Measurements from ENCODE around the gene APEH. TPM values are rescaled to one million over a fixed set of nuclear protein-coding genes. Genes with fewer than 3 reads are reported as not detected.
"Not testable (repeated sequence)": the region's sequence is repeated elsewhere in the genome, so short reads cannot be mapped to it uniquely, and the experiment has no call there.

Gene APEH
- total and polyA plus RNA-seq, 9 of the 15 experiments (the other 6 are each of a cell fraction or from before 2014, with no cell fraction given) = 70.9 to 177 (median 117) TPM

DNA sequence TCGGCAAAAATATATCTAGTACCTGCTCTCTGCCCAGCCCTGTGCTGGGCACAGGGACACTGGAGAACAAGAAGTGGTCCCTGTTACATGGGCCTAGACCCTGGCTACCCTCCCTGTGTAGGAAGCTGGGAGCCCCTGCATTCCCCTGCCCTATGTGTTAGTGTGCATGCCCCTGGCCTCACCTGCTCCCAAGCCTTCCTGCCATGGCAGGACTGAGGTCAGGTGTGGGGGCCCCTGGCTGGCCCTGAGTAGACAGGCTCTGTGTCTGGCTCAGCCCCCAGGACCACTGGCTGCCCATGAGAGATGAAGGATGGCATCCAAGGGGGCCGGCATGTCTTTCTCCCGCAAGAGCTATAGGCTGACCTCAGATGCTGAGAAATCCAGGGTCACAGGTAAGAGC lies 16.7 kb downstream of the APEH start:
- H3K4me2 ChIP-seq (ENCODE audit: insufficient read depth, low read length) = peak overlapping the region; percentile 81; the same call in 1 of the 2 replicates
- H3K36me3 ChIP-seq (ENCODE audit: control insufficient read depth, insufficient read depth, low read length); intact Hi-C loops (cut with micrococcal nuclease); H4K20me1 ChIP-seq (replicated peaks; ENCODE audit: control insufficient read depth, insufficient read depth, low read length); H2AFZ ChIP-seq (ENCODE audit: low read depth, low read length); H3K27ac ChIP-seq (ENCODE audit: extremely low read depth, low read depth, low read length); BruUV-seq (replicated peaks); in situ Hi-C loops (cut with MboI); DNase-seq (ENCODE audit: extremely low read depth in 1 of 4, low spot score in 3 of 4); FAIRE-seq; CTCF ChIA-PET (ENCODE audit: low intra/inter-chr PET ratio); ATAC-seq; H3K9me1 ChIP-seq (ENCODE audit: control insufficient read depth, insufficient read depth, low read length); H3K9me3 ChIP-seq (replicated peaks; ENCODE audit: control insufficient read depth, insufficient read depth, low read depth, low read length); H3K4me3 ChIP-seq; H3K27me3 ChIP-seq (ENCODE audit: control insufficient read depth in 2 of 2, insufficient read depth in 2 of 2, low read length in 2 of 2): not testable (repeated sequence)
- 100% methylated on average over 1 of the region's 3 CpGs for WGBS (ENCODE audit: insufficient coverage, low coverage, missing lambda C conversion rate)
- H3K9ac ChIP-seq (ENCODE audit: insufficient read depth in 1 of 2, low read depth in 2 of 2, low read length in 2 of 2) = peak overlapping the region in 1 of 2 experiments; percentile 68; a peak in 1 of 4 replicates
- POLR2A ChIA-PET = interaction anchor here (0.8 kb wide), 1 partner anchor 151 kb away, joined by 4 read pairs; no protein-coding TSS in a partner anchor
- H3K79me2 ChIP-seq (ENCODE audit: control insufficient read depth, insufficient read depth, low read length) = peaks cover 26% of the 10 kb centered on the region
- H3K4me1 ChIP-seq (replicated peaks in 1 of 2; ENCODE audit: control insufficient read depth in 2 of 2, insufficient read depth in 2 of 2, low read length in 2 of 2) = peaks cover 6 to 33% of the 10 kb centered on the region in 2 experiments; a peak in 4 of 5 replicates
- 0 out of 2 replicates have a peak, but pooled peaks have one; percentile 44 for TF ChIP-seq POLR2G (IDR thresholded peaks at IDR 0.05; ENCODE audit: low read depth, low read length)
- 0 out of 2 replicates have a peak, but pooled peaks have one; percentile 20 for TF ChIP-seq RBFOX2 (IDR thresholded peaks at IDR 0.05; ENCODE audit: low read depth, low read length)

DNA sequence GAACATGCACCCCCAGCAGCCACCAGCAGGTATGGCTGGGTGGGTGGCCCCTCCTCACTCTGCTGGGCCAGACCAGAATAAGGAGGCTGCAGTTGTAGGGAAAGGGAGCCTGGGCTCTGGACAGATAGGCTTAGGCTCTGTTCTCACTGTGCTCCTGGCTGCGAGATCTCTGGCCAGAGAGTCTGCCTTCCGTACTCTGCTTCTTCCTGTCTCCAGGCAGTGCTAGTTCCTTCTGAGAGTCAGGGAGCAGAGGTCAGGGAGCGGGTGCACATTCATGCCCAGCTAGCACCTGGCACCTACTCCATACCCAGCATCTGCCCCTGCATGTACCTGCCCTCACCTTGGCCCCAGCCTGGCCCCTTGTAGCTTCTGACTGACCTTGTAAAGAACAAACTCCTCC lies 17.3 kb downstream of the APEH start:
- H3K9me1 ChIP-seq (ENCODE audit: control insufficient read depth, insufficient read depth, low read length); H3K27me3 ChIP-seq (ENCODE audit: control insufficient read depth in 2 of 2, insufficient read depth in 2 of 2, low read length in 2 of 2); BruUV-seq (replicated peaks); DNase-seq (ENCODE audit: extremely low read depth in 1 of 4, low spot score in 3 of 4); CTCF ChIA-PET (ENCODE audit: low intra/inter-chr PET ratio); H3K36me3 ChIP-seq (ENCODE audit: control insufficient read depth, insufficient read depth, low read length); H2AFZ ChIP-seq (ENCODE audit: low read depth, low read length); H3K9me3 ChIP-seq (replicated peaks; ENCODE audit: control insufficient read depth, insufficient read depth, low read depth, low read length); intact Hi-C loops (cut with micrococcal nuclease); ATAC-seq; H3K4me2 ChIP-seq (ENCODE audit: insufficient read depth, low read length); in situ Hi-C loops (cut with MboI); H3K4me3 ChIP-seq; H3K27ac ChIP-seq (ENCODE audit: extremely low read depth, low read depth, low read length); H4K20me1 ChIP-seq (replicated peaks; ENCODE audit: control insufficient read depth, insufficient read depth, low read length); FAIRE-seq: not testable (repeated sequence)
- POLR2A ChIA-PET = interaction anchor here (0.8 kb wide), 1 partner anchor 151 kb away, joined by 4 read pairs; no protein-coding TSS in a partner anchor
- WGBS (ENCODE audit: insufficient coverage, low coverage, missing lambda C conversion rate) = 98% methylated on average over 3 of the region's 3 CpGs
- Histone ChIP-seq H3K9ac (ENCODE audit: insufficient read depth in 1 of 2, low read depth in 2 of 2, low read length in 2 of 2) (peak overlapping the region in 1 of 2 experiments; percentile 70; a peak in 2 of 4 replicates), H3K79me2 (ENCODE audit: control insufficient read depth, insufficient read depth, low read length) (peaks cover 26% of the 10 kb centered on the region), H3K4me1 (replicated peaks in 1 of 2; ENCODE audit: control insufficient read depth in 2 of 2, insufficient read depth in 2 of 2, low read length in 2 of 2) (peaks cover 6 to 29% of the 10 kb centered on the region in 2 experiments; a peak in 4 of 5 replicates)

- H3K9me3 ChIP-seq (replicated peaks; ENCODE audit: control insufficient read depth, insufficient read depth, low read depth, low read length); H3K27me3 ChIP-seq (ENCODE audit: control insufficient read depth in 2 of 2, insufficient read depth in 2 of 2, low read length in 2 of 2); ATAC-seq; H2AFZ ChIP-seq (ENCODE audit: low read depth, low read length); H3K4me2 ChIP-seq (ENCODE audit: insufficient read depth, low read length); H3K9ac ChIP-seq (ENCODE audit: insufficient read depth in 1 of 2, low read depth in 2 of 2, low read length in 2 of 2); CTCF ChIA-PET (ENCODE audit: low intra/inter-chr PET ratio); in situ Hi-C loops (cut with MboI); H4K20me1 ChIP-seq (replicated peaks; ENCODE audit: control insufficient read depth, insufficient read depth, low read length); BruUV-seq (replicated peaks); H3K9me1 ChIP-seq (ENCODE audit: control insufficient read depth, insufficient read depth, low read length); H3K4me3 ChIP-seq; H3K27ac ChIP-seq (ENCODE audit: extremely low read depth, low read depth, low read length); intact Hi-C loops (cut with micrococcal nuclease): not testable (repeated sequence)
- Histone ChIP-seq H3K4me1 (replicated peaks in 1 of 2; ENCODE audit: control insufficient read depth in 2 of 2, insufficient read depth in 2 of 2, low read length in 2 of 2) (peaks cover 0 to 13% of the 10 kb centered on the region in 2 experiments; a peak in 4 of 5 replicates), H3K79me2 (ENCODE audit: control insufficient read depth, insufficient read depth, low read length) (peaks cover 25% of the 10 kb centered on the region), H3K36me3 (ENCODE audit: control insufficient read depth, insufficient read depth, low read length) (peaks cover 21% of the 10 kb centered on the region; the same call in 2 of the 3 replicates)
- FAIRE-seq = peak; percentile 55
- WGBS (ENCODE audit: insufficient coverage, low coverage, missing lambda C conversion rate) = 54% methylated on average over 6 of the region's 6 CpGs
- POLR2A ChIA-PET = interaction anchor here (0.6 kb wide), 1 partner anchor 667 kb away, joined by 3 read pairs; no protein-coding TSS in a partner anchor
- peak in 1 of 4 experiments; percentile 40 for DNase-seq (ENCODE audit: extremely low read depth in 1 of 4, low spot score in 3 of 4)
These were observed 20.4 kb downstream of the APEH start for GRCh38 chr3:49694409-49695070.
